PC-3 (cell line): ENCODE data around the gene RAF1. TPM values are rescaled to one million over a fixed set of nuclear protein-coding genes. Genes with fewer than 3 reads are reported as not detected.
A peak's percentile ranks its signal among the peaks of the same experiment; 100 is the strongest.

Experiments
- ATAC-seq: fragments of 200-7000 bp; cut with Tn5 transposase; 2 replicates; pipeline ENCODE4 v1.9.1; 2020; ENCODE audit warnings: mild to moderate bottlenecking, moderate library complexity
- BruUV-seq: library from RNA; stranded (reverse); fragments of 400-500 nt; replicated peaks from 2 replicates; lab custom pipeline; 2021; lab: Mats Ljungman, UMichigan
- CTCF ChIA-PET: fragments of 300-600 bp; sonication (Branson Sonifier 250); formaldehyde crosslinking; loops from one replicate; lab custom pipeline; 2022; ENCODE audit warnings: antibody characterized with exemption; lab: Charles Lee
- POLR2A ChIA-PET: fragments of 300-600 bp; sonication (Branson Sonifier 250); formaldehyde crosslinking; loops from one replicate; lab custom pipeline; 2022; ENCODE audit warnings: antibody characterized with exemption; ENCODE audit not compliant: unreplicated experiment; lab: Charles Lee
- DNase-seq: peaks from one replicate; pipeline ENCODE4 v3.0.0-alpha.2; 2015
- H2AFZ ChIP-seq: fragments of 300-600 bp; sonication (generic); 2 replicates; pipeline ENCODE4 v1.6.0; 2016; ENCODE audit warnings: antibody characterized with exemption, low read length
- H3F3A ChIP-seq: fragments of 300-600 bp; sonication (generic); one replicate; pipeline ENCODE4 v1.6.0; 2017; ENCODE audit warnings: antibody characterized with exemption, low read length, control low read depth, mild to moderate bottlenecking; ENCODE audit not compliant: unreplicated experiment
- H3K27ac ChIP-seq: fragments of 300-600 bp; sonication (generic); 2 replicates; pipeline ENCODE4 v1.5.1; 2016; ENCODE audit warnings: mild to moderate bottlenecking, low read length
- H3K27me3 ChIP-seq: fragments of 300-600 bp; sonication (generic); 2 replicates; pipeline ENCODE4 v1.6.1; 2016; ENCODE audit warnings: low read length, mixed read lengths
- H3K36me3 ChIP-seq: fragments of 300-600 bp; sonication (generic); 2 replicates; pipeline ENCODE4 v1.6.1; 2016; ENCODE audit warnings: low read depth, mixed run types, low read length, mixed read lengths
- H3K4me1 ChIP-seq: fragments of 300-600 bp; sonication (generic); 2 replicates; pipeline ENCODE4 v1.5.1; 2016; ENCODE audit warnings: low read length; ENCODE audit not compliant: insufficient read depth
- H3K4me2 ChIP-seq: fragments of 300-600 bp; sonication (generic); 2 replicates; pipeline ENCODE4 v1.6.0; 2016; ENCODE audit warnings: low read length
- H3K4me3 ChIP-seq: fragments of 300-600 bp; sonication (generic); 2 replicates; pipeline ENCODE4 v1.5.1; 2016; ENCODE audit warnings: mild to moderate bottlenecking, low read length, mixed read lengths
- H3K79me2 ChIP-seq: fragments of 300-600 bp; sonication (generic); 2 replicates; pipeline ENCODE4 v1.6.1; 2017; ENCODE audit warnings: low read length, mixed read lengths
- H3K9ac ChIP-seq: fragments of 300-600 bp; sonication (generic); 2 replicates; pipeline ENCODE4 v1.6.0; 2016; ENCODE audit warnings: mild to moderate bottlenecking, low read length
- H3K9me2 ChIP-seq: fragments of 300-600 bp; sonication (generic); replicated peaks from 2 replicates; pipeline ENCODE4 v1.6.1; 2016; ENCODE audit warnings: mixed run types, low read length, mixed read lengths
- H3K9me3 ChIP-seq: fragments of 300-600 bp; sonication (generic); 2 replicates; pipeline ENCODE4 v1.6.1; 2016; ENCODE audit warnings: low read length, mixed read lengths
- H4K20me1 ChIP-seq: fragments of 300-600 bp; sonication (generic); 2 replicates; pipeline ENCODE4 v1.6.1; 2016; ENCODE audit warnings: low read length, mixed read lengths
- EZH2 ChIP-seq: fragments of 300-600 bp; sonication (generic); IDR thresholded peaks from one replicate; pipeline ENCODE4 v1.6.1; 2017; ENCODE audit warnings: antibody characterized with exemption, mild to moderate bottlenecking, low read length; ENCODE audit not compliant: unreplicated experiment
- EZH2phosphoT487 ChIP-seq: fragments of 300-600 bp; sonication (generic); IDR thresholded peaks from 2 replicates; pipeline ENCODE4 v1.6.1; 2018; ENCODE audit warnings: mild to moderate bottlenecking, antibody characterized with exemption, low read length, borderline replicate concordance
- intact Hi-C: fragments of 100-400 bp; cut with micrococcal nuclease; formaldehyde crosslinking; loops from 2 replicates; pipeline ENCODE4 v1.9.0; 2023
- total RNA-seq: library from RNA; depleted of rRNA; stranded (reverse); fragments of >200 nt; gene quantifications from 2 replicates; pipeline ENCODE4 v1.2.3, GENCODE V29; 2014
- TF ChIP-seq, protein P1 (sequence below): fragments of 300-600 bp; sonication (generic); conservative IDR thresholded peaks from 2 replicates; pipeline ENCODE4 v1.5.1; 2017; ENCODE audit warnings: antibody characterized with exemption, low read depth, mild to moderate bottlenecking, low read length

The RAF1 gene
- total RNA-seq, 1 experiment from 2014 or later: 130 TPM

DNA sequence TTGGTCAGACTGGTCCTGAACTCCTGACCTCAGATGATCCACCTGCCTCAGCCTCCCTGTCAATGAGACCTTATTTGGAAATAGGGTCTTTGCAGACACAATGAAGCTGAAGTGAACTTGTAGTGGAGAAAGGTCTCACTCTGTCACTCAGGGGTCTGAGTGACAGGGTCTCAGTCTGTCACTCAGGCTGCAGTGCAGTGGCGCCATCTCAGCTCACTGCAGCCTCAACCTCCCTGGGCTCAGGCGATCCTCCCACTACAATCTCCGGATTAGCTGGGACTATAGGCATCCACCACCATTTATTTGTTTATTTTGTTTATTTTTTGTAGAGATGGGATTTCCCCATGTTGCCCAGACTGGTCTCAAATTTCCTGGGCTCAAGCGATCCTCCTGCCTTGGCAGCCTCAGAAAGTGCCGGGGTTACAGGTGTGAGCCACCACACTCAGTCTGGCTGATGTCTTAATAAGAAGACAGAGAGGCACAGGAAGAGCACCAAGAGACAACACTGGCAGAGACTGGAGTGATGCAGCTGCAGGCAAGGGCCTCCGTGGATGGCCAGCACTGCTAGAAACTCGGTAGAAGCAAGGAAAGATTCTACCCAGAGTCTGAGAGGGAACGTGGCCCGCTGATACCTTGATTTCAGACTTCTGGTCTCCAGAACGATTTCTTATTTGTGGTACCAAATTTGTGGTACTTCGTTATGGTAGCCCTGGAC is 26.2 kb upstream of the RAF1 start:
- no peaks in the 10 kb centered on the region for H3K27me3 ChIP-seq
- intact Hi-C loops: no loop called here
- no peak overlapping the region for H3K27ac ChIP-seq
- no peaks in the 10 kb centered on the region for H4K20me1 ChIP-seq
- TF ChIP-seq, protein P1, sequence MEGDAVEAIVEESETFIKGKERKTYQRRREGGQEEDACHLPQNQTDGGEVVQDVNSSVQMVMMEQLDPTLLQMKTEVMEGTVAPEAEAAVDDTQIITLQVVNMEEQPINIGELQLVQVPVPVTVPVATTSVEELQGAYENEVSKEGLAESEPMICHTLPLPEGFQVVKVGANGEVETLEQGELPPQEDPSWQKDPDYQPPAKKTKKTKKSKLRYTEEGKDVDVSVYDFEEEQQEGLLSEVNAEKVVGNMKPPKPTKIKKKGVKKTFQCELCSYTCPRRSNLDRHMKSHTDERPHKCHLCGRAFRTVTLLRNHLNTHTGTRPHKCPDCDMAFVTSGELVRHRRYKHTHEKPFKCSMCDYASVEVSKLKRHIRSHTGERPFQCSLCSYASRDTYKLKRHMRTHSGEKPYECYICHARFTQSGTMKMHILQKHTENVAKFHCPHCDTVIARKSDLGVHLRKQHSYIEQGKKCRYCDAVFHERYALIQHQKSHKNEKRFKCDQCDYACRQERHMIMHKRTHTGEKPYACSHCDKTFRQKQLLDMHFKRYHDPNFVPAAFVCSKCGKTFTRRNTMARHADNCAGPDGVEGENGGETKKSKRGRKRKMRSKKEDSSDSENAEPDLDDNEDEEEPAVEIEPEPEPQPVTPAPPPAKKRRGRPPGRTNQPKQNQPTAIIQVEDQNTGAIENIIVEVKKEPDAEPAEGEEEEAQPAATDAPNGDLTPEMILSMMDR: no peak
- no peak for TF ChIP-seq EZH2
- TF ChIP-seq EZH2phosphoT487: no peak
- no peaks in the 10 kb centered on the region for H3K9me3 ChIP-seq
- no peaks in the 10 kb centered on the region for H3F3A ChIP-seq
- no peak for DNase-seq
- ChIA-PET POLR2A (no interaction called here), CTCF (no interaction called here)
- H3K4me3 ChIP-seq: no peak overlapping the region
- ATAC-seq: peak; percentile 15; the same call in 1 of the 2 replicates
- no peak overlapping the region for H3K4me2 ChIP-seq
- H3K36me3 ChIP-seq: no peaks in the 10 kb centered on the region
- H2AFZ ChIP-seq: no peak overlapping the region
- H3K9ac ChIP-seq: no peak overlapping the region
- no peaks in the 10 kb centered on the region for H3K79me2 ChIP-seq
- no TSS peak for BruUV-seq
- H3K9me2 ChIP-seq: no peaks in the 10 kb centered on the region
- no peaks in the 10 kb centered on the region for H3K4me1 ChIP-seq

- Histone ChIP-seq H3K36me3 (no peaks in the 10 kb centered on the region), H3K9ac (no peak overlapping the region), H3K4me1 (no peaks in the 10 kb centered on the region), H3K27me3 (no peaks in the 10 kb centered on the region), H3K79me2 (no peaks in the 10 kb centered on the region), H3K4me2 (no peak overlapping the region), H3K9me2 (no peaks in the 10 kb centered on the region), H3K4me3 (no peak overlapping the region), H3F3A (no peaks in the 10 kb centered on the region), H3K27ac (no peak overlapping the region), H2AFZ (no peak overlapping the region), H4K20me1 (no peaks in the 10 kb centered on the region), H3K9me3 (no peaks in the 10 kb centered on the region)
- POLR2A ChIA-PET: no interaction called here
- no TSS peak for BruUV-seq
- TF ChIP-seq EZH2: no peak
- TF ChIP-seq EZH2phosphoT487: no peak
- TF ChIP-seq, protein P1: no peak
- DNase-seq: no peak
- intact Hi-C loops: no loop called here
- CTCF ChIA-PET: no interaction called here
- no peak for ATAC-seq
Observed at GRCh38 chr3:12687948-12688347, 24.0 kb upstream of the RAF1 start.

- Histone ChIP-seq H2AFZ (no peak overlapping the region), H3K9me3 (no peaks in the 10 kb centered on the region), H4K20me1 (no peaks in the 10 kb centered on the region), H3K9me2 (no peaks in the 10 kb centered on the region), H3K4me3 (no peak overlapping the region), H3K9ac (no peak overlapping the region), H3K79me2 (no peaks in the 10 kb centered on the region), H3F3A (no peaks in the 10 kb centered on the region), H3K4me2 (no peak overlapping the region), H3K27me3 (no peaks in the 10 kb centered on the region), H3K4me1 (no peaks in the 10 kb centered on the region), H3K27ac (no peak overlapping the region), H3K36me3 (no peaks in the 10 kb centered on the region)
- TF ChIP-seq EZH2phosphoT487 (no peak), EZH2 (no peak)
- TF ChIP-seq, protein P1: no peak
- ATAC-seq (no peak), DNase-seq (no peak)
- POLR2A ChIA-PET: no interaction called here
- no TSS peak for BruUV-seq
- intact Hi-C loops: no loop called here
- CTCF ChIA-PET: no interaction called here
Observed at GRCh38 chr3:12686096-12686495, 22.2 kb upstream of the RAF1 start.
